NCI-H510A treated with DMSO at 0.1 percent for 48 hours (cell line): ENCODE measurements around the gene PCNA.

Experiments used
- DNase-seq: peaks from one replicate; lab custom pipeline; 2025; lab: John Stamatoyannopoulos, UW

The PCNA gene

DNA sequence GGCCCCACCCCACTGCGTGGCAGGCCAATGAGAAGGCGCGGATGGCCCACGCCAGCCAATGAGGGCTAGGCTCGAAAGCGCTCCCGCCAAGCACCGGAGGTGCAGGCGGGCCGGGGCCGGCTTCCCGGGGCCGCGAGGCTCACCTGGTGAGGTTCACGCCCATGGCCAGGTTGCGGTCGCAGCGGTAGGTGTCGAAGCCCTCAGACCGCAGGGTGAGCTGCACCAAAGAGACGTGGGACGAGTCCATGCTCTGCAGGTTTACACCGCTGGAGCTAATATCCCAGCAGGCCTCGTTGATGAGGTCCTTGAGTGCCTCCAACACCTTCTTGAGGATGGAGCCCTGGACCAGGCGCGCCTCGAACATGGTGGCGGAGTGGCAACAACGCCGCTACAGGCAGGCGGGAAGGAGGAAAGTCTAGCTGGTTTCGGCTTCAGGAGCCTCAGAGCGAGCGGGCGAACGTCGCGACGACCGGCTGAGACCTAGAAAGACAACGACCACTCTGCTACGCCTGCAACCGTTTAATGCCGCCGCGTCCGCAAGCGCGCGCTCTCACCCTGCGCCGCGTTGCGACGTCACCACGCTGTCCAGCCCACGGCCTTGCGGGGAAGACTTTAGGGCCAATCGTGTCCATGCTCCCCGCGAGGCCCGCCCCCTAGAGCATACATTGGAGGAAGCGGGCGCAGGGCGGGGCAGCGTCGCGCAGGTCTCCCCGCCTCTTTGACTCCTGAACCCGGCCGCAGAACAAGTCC is at the start of gene PCNA:
Gene PCNA, minus strand, starts transcription at position 524 of the 750 bp plus-strand sequence. Its CDS starts 160 bp downstream, at position 364.
- peak; percentile 99 for DNase-seq

DNA sequence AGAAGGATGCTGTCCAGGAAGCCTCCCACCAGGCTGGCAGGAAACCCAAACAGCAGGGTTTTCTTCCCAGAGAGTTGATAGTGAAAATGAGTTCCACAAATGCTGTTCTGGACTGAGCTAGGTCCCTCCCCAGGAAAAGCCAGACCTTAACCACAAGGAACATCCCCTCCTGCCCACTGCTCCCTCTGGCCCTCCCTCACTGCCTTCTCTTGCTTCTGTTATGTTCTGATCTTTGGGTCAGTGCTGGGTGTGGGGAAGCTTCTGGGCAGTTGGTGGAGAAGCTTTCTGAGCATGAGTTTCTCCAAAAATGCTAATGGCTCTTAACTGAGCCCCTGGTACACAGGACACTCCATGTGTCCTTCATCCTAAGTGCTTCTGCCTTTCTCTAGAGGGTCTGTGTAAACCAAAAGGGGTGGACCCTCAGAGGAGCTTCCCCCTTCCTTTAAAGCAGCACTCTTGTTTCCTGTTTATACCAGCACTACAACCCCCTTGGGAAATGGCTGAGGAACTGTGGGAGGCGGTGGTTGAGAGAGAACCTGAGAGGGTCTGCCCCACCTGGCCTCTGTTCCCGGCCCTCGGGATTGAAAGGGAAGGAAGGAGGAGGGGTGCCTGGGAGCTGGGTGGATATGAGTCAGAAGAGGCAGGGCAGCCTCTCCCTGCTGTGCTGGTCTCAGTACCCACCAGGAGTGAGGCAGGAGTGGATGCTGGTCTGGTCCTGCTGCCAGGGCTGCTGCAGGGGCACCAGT is 49.1 kb upstream of the PCNA start:
- no peak for DNase-seq

DNA sequence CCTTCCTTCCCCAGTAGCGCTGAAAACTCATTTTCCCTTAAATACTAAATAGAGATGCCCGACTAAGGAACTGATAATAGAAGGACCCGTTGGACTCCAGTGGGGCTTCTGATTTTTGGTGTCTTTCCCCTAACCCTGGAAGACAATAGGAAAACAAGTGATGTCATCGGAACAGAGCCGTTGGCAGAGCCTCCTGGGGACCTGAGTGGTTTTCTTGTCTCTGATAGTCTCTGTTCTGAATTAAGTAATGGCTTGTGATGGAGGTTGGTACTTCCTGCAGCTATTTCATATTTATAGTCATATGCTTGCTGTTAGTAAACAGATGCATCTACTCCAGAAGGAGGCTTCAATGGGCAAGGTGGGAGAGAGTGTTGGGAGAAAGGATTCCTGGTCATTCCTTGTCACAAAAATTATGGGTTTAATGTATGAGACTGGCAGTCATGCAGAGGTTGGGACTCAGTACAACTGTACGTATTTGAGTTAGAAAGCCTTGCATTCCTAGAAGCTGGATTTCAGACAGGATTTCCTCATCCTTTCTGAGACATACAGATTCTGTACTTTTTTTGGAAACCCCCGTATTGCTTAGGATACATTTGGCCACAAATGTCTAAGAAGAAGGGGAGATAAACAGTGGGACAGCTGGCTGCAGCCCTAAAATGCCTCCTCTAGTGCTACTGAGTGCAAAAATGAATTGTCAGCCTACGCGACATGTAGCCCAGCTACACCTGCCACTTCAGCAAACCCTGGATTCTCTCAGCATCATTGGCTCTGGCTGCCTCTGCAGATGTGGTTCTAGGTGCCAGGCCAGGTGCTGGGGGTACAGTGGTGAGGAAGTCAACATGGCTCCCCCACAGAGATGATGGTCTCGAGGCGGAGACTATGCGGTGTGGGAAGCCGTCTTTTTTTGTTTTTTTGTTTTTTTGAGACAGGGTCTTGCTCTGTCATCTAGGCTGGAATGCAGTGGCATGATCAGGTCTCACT is 45.2 kb upstream of the PCNA start:
- DNase-seq, result no peak

DNA sequence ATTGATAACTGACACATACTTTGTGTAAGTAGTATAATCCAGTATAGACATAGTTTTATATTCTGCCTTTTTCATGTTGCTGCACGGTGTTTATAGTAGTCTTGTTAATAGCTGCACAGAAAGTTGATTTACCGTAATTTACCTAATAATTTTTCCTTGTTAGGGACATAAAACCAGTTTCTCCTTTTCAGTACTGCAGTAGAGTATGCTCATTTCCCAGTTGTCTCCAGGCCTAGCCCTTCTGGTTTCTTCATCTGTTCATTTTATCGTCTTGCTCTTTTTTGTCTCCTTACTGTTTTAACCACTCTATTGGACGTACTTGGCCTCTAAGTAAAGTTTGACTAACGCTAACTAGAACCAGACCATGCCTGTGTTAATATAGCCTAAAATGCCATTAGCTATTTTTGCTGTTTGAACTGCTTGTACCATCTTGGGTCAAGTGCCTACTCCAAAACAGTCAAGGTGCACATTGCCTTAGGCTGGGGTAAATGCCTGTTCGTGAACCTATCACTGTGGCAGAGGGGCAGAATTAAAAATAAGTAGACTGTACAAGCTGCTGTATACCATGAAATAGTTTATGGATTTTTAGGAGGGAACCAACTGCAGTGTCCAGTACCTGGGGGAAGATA is 41.9 kb upstream of the PCNA start:
- no peak for DNase-seq

DNA sequence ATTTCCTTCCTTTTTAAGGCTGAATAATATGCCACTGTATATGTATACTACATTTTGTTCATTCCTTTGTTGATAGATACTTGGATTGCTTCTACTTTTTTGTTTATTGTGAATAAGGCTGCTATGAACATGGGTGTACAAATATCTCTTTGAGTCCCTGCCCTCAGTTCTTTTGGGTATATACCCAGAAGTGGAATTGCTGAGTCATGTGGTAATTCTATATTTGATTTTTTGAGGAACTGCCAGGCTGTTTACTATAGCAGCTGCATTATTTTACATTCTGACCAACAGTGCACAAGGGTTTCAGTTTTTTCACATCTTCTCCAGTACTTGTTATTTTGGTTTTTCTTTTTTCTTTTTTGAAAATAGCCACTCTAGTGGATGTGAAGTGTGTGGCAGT is 41.1 kb upstream of the PCNA start:
- DNase-seq, result no peak

DNA sequence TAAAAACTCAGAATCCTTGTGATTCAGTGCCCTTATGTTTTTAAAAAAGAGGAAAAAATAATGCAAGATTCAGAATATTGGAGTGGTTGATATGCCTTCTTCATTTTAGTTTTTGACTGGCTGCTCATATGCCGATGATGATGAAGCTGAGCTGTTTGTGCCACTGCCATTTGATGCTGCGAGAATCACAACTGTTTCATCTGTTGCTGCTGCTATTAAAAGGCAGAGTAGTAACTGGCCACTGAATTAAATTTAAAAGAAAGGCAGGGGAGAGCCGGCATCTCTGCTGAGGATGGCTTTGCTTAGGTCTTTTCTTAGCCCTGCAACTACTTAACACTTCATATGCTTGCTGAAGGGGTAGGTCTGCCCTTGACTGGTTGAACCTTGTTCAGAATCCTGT is 40.2 kb upstream of the PCNA start:
- DNase-seq, result no peak

DNA sequence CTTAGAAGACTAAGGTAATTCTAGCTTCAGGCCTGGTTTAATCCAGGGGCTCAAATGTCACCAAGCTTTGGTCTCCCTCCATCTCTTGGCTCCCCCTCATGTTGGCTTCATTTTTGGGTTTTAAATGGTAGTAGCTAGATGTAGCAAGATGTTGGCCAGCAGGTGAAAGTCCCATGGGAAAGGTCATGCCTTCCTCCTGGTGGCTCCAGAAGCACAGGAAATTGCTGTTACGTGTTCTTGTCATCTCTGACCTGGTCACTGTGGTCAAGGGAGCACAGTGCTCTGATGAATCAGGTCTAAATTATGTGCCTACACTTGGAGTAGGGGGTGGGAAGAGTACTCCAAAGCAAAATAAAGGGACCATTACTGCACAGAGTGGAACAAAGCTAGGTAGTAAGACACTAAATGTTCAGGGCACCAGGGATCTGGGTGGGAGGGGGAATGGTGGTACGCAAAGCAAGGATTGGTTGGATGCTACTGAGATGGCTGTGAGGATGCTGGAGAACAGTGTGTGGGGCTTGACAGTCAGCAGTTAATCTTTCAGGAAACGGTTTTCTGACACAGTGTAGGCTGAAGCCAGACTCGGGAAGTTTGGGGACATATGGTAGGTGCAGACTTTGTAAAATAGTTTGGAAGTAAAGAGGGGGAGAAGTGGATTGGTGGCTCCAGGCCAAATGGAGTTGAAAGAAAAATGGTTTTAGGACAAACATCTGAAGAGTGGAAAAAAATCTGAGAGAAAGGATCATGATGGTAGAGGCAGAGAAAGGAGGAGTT is 37.1 kb upstream of the PCNA start:
- no peak for DNase-seq

DNA sequence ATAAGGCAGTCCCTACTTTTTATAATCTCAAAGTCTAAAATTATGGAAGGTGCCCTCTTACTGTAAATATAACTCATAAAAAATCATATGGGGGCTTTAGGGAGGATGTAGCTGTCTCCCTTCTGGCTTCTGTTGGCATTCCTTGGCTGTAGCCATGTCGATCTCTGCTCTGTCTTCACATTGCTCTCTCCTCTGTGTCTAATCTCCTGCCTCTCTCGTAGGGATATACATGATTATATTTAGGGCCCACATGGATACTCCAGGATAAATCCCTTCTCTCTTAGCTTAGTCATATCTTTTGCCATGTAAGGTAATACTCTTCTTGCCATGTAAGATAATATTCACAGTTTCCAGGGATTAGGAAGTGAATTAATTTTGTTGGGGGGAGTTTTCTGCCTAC is 35.6 kb upstream of the PCNA start:
- DNase-seq, result no peak

DNA sequence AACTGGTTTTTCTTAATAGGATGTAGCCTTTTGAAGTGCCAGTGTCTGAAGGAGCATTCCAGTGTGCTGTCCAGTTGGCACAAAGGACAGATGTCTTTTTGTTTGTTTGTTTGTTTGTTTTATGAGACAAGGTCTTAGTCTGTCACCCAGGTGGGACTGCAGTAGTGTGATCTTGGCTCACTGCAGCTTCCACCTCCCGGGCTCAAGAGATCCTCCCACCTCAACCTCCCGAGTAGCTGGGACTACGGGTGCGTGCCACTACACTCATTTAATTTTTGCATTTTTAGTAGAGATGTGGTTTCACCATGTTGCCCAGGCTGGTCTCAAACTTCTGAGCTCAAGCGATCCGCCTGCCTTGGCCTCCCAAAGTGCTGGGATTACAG is 34.8 kb upstream of the PCNA start:
- DNase-seq, result no peak

DNA sequence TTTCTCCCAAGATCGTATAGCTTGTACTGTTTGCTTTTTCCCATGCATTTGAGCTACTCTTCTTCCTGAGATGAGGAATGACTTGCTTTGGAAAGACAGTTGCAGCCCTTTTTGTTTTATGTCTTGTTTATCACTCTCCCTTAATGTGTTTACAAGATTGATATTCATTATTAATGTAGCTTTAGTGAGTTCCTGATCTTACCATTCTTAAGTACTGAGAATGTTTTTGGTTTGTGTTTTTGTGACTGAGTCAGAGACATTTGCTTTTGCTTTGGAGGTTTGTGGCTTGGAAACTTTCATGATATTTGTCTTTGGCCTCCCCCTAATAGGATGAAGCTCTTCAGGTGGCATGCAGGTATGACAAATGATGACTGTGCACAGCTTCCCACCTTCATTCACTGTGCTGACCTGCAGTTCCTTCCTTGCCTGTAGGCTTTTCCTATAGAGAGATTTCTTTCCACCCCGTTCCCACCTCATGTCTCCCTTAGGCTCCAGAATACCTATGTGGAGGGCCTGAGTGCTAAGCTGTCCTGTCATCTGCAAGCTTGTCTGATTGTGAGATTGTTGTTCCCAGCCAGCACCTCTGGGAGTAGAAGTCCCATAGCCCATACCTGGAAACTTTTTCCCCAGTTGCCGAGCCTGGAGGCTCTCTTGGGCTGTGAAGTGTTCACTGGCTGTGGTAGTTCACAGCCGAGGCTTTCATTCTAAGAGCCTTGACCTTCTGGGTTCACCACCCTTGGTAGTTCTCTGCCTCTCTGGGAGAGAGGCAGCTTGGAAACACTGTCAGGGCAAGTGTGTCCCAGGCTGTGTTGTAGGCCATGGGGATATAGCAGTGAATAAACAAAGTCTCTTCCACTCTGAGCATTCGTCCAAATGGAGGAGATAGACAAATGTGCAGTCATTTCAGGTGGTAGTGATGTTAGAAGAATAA is 34.1 kb upstream of the PCNA start:
- peak; percentile 65 for DNase-seq

DNA sequence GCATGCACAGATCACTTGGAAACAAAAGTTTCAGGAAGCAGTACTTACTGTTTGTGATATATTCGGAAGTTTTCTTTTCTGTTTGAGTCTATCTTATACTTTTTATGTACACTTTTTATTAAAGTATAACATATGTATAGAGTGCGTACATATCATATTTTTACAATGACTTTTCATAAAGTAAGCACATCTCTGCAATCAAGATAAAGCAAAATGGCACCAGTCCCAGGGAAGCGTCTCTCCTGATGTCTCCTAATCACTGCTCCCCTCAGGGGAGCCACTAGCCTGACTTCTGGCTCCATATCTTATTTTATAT is 33.4 kb upstream of the PCNA start:
- no peak for DNase-seq

DNA sequence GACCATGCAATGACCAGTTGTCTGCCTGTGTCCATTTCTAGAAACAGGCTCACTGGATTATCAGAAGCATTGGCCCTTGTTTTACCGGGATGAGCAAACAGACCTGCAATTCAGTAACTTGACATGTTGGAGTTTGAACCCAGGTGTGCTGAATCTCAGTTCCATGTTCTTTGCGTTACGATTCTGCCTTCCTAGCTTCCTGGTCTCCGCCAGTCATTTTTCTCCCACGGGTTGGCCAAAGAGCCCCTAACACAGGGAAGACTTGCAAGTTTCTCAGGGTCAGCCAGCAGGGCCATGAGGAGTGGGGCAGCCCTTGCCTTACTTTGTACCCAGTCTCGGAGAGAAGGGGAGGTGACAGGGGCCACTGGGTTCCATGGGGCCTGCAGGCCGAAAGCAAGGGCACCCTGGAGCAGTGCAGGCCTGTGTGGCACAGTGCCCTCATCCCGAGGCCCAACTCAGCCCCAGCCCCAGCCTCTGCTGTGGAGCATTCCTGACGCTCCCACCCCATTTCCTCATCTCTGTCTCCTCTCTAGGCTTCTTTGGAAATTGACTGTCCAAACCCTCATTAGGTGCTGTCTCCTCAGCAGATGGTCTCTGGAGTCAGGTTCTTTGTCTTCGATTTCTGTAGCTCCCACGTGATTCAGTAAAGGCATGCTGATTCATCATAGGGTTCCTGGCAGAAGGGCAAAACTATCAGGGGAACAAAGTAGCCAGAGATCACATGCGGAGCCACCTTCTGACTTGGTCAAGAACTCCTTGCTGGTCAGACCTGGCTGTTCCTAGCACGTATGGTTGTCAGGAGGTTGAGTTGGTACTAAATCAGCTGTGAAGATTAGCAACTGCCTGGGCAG is 30.7 kb upstream of the PCNA start:
- no peak for DNase-seq

DNA sequence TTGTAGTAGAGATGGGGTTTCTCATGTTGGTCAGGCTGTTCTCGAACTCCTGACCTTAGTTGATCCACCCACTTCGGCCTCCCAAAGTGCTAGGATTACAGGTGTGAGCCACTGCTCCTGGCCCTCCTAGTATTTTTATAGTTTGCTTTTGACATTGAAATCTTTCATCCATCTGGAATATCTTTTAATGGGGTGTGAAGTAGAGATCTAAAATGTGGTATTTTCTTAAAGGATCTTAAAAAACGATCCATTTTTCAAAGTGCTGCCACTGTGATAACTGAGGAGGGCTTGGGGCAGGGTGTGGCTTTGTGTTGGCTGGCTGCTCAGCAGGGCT is 30.1 kb upstream of the PCNA start:
- no peak for DNase-seq

DNA sequence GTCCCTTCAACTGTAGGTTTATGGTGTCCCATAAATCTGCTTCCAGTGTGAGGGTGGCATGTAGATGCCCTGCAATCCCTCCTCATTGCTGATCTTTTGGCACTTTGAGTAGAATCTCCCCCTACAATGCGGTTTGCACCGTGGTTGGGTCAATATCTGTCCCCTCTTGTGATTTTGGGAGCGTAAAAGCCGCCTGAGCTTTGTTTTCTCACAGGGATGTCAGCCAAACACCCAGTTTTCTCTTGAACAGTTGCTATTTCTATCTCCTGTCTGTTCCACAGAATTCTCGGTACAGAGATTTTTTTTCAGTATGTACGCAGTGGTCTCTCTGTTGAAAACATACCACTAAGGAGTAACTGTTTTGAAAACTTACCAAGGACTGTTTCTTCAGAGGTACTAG is 28.8 kb upstream of the PCNA start:
- no peak for DNase-seq

DNA sequence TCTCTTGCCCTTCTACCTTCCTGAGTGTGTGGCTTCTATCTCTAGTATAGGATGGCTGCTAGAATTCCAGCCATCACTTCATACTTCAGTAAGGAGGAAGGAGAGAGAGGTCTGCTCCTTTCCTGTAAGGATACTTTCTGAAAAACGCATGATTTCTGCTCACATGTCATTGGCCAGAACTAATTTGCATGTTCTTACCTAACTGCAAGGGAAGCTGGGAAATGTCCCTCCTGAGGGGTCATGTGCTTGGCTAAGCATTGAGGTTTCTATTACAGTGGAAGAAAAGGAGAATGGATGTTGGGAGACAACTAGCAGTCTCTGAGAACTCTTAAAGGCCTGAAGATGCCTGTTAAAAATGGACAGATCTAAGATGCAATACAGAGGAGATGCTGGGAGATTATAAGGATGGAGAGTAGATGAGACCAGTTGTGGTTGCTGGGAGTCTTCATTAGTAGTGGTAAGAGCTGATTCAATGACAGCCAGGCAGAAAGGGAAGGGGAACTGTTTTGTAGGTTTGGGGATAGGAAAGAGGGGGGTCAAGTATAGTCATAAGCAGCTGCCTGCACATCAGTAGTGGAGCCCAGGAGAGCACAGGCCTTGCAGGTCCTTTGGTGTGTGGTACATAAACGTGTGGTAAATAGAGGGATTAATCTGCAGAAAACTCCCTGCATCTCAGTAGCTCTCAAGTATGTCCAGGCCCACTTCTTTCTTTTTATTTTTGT is 27.3 kb upstream of the PCNA start:
- DNase-seq, result no peak

DNA sequence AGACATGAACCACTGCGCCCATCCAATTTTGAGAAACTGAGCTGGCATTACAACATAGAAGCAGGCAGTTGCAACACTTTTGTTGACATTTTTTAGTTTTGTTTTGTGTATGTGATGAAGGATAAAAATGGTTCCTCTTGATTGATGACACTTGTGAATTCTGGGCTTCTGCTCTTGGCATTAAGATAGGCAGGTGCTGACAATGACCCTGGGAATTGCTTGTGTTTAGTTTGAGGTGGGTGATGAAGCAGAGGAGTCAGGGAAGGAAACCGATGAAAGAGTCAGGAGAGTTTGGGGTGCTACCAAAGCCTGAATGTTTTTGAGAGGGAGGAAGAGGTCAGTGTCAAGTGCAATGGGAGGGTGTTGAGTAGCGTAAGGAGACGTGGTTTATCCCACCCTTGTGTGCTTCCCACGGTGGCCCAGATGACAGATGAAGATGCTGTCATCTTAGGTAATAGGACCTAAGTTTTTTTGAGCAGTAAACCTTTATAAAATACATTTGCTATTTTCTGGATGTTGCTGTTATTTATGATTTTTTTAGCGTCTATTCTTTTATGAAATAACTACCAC is 26.4 kb upstream of the PCNA start:
- no peak for DNase-seq

DNA sequence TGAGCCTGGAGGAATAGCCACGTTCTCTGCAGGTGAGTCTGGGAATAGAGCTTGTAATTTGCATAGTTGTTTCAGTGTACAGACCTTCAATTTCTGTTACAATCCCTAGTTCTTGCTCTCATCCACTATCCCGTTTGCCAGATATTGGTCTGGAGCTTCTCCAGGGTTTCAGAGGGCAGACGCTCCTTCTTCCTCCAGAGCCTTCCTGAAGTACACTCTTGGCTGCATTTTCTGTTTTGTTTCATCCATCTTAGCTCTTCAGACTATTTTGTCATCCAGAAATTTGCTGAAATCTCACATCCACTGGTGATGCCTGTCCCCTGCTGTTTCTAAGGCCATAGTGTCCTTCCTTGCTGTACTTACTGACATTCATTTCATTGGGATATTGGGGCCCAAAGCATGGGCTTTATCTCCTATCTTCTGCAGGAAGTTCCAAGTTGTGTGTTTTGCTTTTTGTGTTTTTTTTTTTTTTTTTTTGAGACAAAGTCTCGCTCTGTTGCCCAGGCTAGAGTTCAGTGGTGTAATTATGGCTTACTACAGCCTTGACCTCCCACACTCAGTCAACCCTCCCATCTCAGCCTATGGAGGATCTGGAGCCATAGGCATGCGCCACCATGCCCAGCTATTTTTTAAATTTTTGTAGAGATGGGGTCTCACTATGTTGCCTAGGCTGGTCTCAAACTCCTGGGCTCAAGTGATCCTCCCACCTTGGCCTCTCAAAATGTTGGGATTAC is 25.8 kb upstream of the PCNA start:
- DNase-seq, result no peak

DNA sequence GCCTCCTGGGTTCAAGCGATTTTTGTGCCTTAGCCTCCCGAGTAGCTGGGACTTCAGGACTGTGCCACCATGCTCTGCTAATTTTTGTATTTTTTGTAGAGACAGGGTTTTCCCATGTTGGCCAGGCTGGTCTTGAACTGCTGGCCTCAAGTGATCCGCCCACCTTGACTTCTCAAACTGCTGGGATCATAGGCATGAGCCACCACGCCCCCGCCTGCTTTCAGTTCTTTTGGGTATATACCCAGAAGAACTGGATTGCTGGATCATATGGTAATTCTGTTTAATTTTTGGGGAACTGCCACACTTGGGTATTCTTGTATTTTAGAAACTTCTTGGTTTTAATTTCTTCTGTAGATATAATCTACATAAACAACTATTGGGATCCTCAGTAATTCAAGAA is 24.1 kb upstream of the PCNA start:
- DNase-seq, result no peak
